ENCODE measurements around the gene NSMCE4A.
A peak's percentile ranks its signal among the peaks of the same experiment; 100 is the strongest.
"Not testable (repeated sequence)": the region's sequence is repeated elsewhere in the genome, so short reads cannot be mapped to it uniquely, and the experiment has no call there.

The NSMCE4A gene

DNA sequence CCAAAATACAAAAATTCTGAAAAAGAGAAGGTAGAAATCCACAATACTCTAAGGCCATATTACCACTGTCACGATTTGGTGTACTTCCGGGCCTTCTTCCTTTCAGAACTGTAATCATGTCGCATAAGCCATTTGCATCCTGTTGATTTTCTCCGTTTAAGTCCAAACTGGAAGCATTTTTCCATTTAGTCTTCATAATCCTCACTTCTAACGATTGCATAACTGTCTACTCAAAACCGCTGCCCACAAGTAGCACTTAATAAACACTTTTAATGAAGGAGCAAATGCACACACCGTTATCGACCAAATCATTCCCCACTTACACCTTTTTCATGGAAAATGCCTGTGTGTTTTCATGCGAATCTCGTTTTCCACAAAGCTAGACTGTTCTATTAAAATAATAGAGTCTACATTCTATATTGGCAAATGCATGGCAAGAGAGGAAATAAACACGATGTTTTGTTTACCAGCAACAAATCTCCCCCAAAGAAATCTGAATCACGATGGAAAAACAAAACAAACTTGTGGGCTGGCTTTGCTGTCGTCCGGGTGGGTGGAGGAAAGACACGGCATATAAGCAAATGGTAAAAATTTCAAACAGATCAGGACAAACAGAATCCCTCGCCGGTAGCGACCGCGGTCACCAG, 48.2 kb downstream of the NSMCE4A start:
- TF ChIP-seq CTCF (IDR thresholded peaks at IDR 0.05; ENCODE audit: insufficient read depth, low read depth, low read length, missing control alignments) = no peak
- peak; percentile 57 for DNase-seq (ENCODE audit: low read depth)
- peak overlapping the region; percentile 66 for H3K4me3 ChIP-seq (ENCODE audit: low read depth, low read length)

DNA sequence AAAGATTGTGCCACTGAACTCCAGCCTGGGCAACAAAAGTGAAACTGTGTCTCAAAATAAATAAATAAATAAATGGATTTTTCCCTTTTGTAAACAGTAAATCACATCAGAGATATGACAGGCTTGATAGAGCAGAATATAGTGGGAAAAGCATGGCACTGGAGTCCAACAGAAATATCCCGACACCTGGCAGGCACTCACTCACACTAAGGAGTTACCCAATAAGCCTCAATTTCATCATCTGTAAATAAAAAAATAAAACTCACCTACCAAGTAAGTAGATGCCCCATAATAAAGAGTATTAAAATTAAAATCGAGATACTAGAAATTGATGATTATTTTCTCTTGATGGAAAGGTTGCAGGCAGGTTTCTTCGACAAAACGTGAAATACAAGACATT, 48.9 kb downstream of the NSMCE4A start:
- peak overlapping the region; percentile 66 for H3K4me3 ChIP-seq (ENCODE audit: low read depth, low read length)
- DNase-seq (ENCODE audit: low read depth) = no peak
- no peak for TF ChIP-seq CTCF (IDR thresholded peaks at IDR 0.05; ENCODE audit: insufficient read depth, low read depth, low read length, missing control alignments)

- no peak for TF ChIP-seq CTCF (IDR thresholded peaks at IDR 0.05; ENCODE audit: insufficient read depth, low read depth, low read length, missing control alignments)
- H3K4me3 ChIP-seq (ENCODE audit: low read depth, low read length) = no peak overlapping the region
- DNase-seq (ENCODE audit: low read depth) = no peak
Measured at GRCh38 chr10:121921238-121921931, 53.6 kb downstream of the NSMCE4A start.

DNA sequence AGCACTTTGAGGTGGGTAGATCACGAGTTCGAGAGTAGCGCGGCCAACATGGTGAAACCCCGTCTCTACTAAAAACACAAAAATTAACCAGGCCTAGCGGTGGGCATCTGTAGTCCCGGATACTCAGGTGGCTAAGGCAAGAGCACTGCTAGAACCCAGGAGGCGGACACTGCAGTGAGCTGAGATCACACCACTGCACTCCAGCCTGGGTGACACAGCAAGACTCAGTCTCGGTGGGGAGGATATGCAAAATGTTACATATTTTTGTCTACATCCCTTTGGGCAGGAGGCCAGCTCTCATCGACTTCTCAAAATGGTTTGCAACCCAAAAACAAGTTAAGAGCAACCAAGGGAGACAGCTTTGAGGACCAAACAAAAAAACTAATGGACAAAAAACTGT, 55.4 kb downstream of the NSMCE4A start:
- no peak overlapping the region for H3K4me3 ChIP-seq (ENCODE audit: low read depth, low read length)
- TF ChIP-seq CTCF (IDR thresholded peaks at IDR 0.05; ENCODE audit: insufficient read depth, low read depth, low read length, missing control alignments) = no peak
- no peak for DNase-seq (ENCODE audit: low read depth)

DNA sequence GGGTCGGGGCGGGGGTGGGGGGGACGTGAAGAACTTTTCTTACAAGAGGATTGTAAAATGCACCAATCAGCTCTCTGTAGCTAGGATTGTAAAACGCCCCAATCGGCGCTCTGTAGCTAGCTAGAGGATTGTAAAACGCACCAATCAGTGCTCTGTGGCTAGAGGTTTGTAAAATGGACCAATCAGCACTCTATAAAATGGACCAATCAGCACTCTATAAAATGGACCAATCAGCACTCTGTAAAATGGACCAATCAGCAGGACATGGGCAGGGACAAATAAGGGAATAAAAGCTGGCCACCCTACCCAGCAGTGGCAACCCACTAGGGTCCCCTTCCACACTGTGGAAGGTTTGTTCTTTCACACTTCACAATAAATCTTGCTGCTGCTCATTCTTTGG, 56.2 kb downstream of the NSMCE4A start:
- DNase-seq (ENCODE audit: low read depth) = not testable (repeated sequence)

GRCh38 chr10:121914661-121915060, 60.4 kb downstream of the NSMCE4A start:
- H3K4me3 ChIP-seq (ENCODE audit: low read depth, low read length) = no peak overlapping the region
- no peak for TF ChIP-seq CTCF (IDR thresholded peaks at IDR 0.05; ENCODE audit: insufficient read depth, low read depth, low read length, missing control alignments)
- DNase-seq (ENCODE audit: low read depth) = no peak

More for the DNA sequence above, 56.2 kb downstream of the NSMCE4A start:
- not testable (repeated sequence) for H3K4me3 ChIP-seq (ENCODE audit: low read depth, low read length)

DNA sequence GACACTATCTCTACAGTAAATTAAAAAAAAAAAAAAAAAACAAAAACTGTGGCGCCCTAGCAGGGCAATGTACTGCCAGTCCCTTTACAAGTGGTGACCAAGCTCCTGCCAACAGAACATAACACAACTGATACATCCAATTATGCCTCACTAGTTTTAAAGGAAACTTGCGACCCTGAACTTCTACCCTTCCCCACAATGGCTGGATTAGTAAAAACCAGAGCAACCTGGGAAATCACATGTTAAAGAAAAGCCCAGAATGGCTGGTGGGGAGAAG, 63.7 kb downstream of the NSMCE4A start:
- no peak for DNase-seq (ENCODE audit: low read depth)
- no peak for TF ChIP-seq CTCF (IDR thresholded peaks at IDR 0.05; ENCODE audit: insufficient read depth, low read depth, low read length, missing control alignments)
- H3K4me3 ChIP-seq (ENCODE audit: low read depth, low read length) = no peak overlapping the region
